IPS-18c (cell line): ENCODE measurements around the gene SAMD11.

ENCODE experiments used
- H3K4me3 ChIP-seq: 2 replicates; pipeline ENCODE4 v1.7.0; 2013; ENCODE audit warnings: low read depth, mild to moderate bottlenecking, low read length, moderate library complexity; ENCODE audit not compliant: insufficient read depth
- H3K9me3 ChIP-seq: one replicate; pipeline ENCODE4 v1.6.1; 2013; ENCODE audit warnings: mild to moderate bottlenecking, low read length, moderate library complexity; ENCODE audit not compliant: control insufficient read depth, insufficient read depth

Gene SAMD11

DNA sequence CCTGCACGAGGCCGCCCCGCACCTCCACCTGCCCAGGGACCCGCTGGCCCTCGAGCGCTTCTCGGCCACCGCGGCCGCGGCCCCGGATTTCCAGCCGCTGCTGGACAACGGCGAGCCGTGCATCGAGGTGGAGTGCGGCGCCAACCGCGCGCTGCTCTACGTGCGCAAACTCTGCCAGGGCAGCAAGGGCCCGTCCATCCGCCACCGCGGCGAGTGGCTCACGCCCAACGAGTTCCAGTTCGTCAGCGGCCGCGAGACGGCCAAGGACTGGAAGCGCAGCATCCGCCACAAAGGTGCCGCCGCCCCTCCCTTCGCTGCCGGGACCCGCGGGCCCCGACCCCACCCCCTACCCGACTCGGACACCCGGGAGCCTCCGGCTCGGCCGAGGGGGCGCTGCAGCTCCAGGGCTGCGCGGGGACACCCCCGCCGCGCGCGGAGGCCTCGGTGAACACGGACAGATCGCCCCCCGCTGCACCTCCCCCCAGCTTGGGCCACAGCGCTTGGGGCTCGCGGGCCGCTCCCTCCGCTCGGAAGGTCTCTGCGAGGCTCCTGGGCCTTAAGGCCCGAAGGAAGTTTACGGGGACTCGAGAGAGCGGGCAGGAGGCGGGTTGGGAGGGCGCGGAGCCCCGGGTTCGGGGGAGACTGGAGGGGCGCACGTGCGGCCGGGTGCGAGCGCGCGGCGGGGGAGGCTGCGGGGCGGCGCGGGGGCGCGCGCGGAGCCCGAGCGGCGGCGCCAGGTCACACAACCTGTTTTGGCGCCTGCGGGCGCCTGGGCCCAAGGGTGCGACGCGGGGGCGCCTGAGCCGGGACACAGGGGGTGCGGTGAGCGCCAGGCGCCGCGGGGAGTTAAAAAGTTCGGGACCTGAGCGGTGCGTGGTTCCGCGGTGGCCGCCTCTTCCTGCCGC, 1.2 kb downstream of the SAMD11 start:
- peak overlapping the region; percentile 46 for H3K4me3 ChIP-seq
- H3K9me3 ChIP-seq, result no peaks in the 10 kb centered on the region

DNA sequence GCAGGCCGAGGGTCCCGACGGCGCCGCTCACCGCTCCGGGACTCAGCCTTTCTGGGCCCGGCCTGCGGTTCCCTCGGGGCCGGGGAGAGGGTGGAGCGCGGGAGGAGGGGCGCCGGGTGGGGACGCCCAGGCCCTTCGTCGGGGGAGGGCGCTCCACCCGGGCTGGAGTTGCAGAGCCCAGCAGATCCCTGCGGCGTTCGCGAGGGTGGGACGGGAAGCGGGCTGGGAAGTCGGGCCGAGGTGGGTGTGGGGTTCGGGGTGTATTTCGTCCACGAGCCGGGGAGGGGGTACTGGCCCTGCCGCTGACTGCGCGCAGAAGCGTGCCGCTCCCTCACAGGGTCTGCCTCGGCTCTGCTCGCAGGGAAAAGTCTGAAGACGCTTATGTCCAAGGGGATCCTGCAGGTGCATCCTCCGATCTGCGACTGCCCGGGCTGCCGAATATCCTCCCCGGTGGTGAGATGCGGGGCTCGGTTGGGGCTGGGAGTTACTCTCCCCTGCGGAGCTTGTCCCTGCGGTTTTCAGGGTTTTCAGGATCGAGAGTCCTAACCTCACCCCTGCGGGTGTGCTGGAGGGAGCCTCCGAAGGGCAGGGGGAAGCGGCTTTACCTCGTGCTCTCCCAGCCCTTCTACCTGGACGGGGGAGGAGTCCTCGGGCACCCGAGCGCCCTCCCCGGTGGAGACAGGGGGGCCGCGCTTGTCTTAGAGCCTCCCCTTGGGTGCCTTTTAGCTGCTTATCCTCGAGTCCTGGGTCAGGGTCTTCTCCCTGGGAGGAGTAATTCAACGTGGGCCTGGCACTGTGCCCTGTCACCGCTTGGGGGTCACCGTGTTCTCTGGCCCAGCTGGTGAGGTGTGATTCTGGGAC, 2.1 kb downstream of the SAMD11 start:
- Histone ChIP-seq H3K9me3 (no peaks in the 10 kb centered on the region), H3K4me3 (peak overlapping the region; percentile 46; the same call in 1 of the 2 replicates)

DNA sequence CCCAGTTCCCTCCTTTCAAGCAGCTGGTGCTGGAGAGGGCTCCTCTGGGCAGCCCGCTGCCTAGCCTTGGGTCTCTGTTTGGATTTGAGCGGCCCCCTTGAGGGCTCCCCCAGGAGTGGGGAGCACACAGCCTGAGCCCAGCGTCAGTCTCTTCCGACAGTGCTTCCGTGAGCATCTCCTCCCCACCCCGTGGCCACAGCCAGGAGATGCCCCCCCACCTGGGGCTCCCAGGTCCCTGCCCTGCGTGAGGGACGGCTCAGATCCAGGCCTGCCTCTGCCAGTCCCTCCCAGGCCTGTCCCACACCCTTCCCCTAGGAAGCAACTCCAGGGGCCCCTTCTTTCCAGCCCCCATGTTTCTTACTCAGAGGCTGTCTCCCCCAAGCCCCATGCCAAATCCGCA, 3.5 kb downstream of the SAMD11 start:
- Histone ChIP-seq H3K4me3 (no peak overlapping the region), H3K9me3 (no peaks in the 10 kb centered on the region)

DNA sequence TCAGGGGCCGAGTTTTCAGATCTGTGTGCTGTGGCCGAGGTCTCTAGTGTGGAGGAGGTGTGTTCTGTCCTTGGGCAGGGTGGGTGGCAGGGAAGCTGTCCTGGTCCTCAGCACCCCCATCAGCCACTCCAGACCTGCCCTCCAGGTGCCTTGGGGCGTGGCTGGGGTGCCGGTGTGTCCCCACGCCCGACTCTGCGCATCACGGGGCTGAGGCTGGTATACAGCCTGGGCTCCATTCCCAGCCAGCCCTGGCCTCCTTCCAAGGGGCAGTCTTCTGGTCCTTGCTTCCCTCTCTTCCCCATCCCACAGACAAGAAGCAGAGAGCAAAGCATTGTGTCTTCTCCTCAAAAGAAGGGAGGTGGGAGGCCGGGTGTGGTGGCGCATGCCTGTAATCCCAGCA, 4.0 kb downstream of the SAMD11 start:
- no peak overlapping the region for H3K4me3 ChIP-seq
- no peaks in the 10 kb centered on the region for H3K9me3 ChIP-seq

GRCh38 chr1:928825-929661, 5.3 kb downstream of the SAMD11 start:
- no peak overlapping the region for H3K4me3 ChIP-seq
- no peaks in the 10 kb centered on the region for H3K9me3 ChIP-seq

- Histone ChIP-seq H3K4me3 (no peak overlapping the region), H3K9me3 (no peaks in the 10 kb centered on the region)
These were observed 6.2 kb downstream of the SAMD11 start for GRCh38 chr1:929712-930632.

DNA sequence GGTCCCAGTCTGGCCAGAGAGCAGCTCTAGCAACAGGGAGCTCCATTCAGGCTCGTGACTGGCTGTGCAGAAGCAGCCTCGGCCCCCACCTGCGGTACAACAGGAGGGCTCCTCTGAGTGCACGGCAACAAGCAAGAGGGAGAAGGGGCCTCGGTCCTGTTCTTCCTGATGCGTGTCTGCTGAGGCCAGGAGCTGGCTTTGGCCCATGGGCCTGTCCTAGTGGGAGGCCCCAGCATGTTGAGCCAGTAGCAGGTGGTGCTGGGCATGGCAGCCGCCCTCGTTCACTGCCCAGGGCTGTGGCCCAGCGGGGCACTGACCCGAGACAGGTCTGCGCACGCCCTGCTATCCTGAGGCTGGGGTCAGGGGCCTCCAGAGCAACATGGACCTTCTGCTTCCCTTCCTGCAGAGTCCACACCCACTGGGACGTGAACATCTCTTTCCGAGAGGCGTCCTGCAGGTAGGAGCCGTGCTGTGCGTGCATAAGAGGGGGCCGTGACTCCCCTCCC, 7.0 kb downstream of the SAMD11 start:
- H3K4me3 ChIP-seq, result no peak overlapping the region
- H3K9me3 ChIP-seq, result no peaks in the 10 kb centered on the region

GRCh38 chr1:931380-932172, 7.9 kb downstream of the SAMD11 start:
- Histone ChIP-seq H3K9me3 (no peaks in the 10 kb centered on the region), H3K4me3 (no peak overlapping the region)

- H3K9me3 ChIP-seq, result no peaks in the 10 kb centered on the region
These were observed 8.4 kb downstream of the SAMD11 start for GRCh38 chr1:932173-932510.

DNA sequence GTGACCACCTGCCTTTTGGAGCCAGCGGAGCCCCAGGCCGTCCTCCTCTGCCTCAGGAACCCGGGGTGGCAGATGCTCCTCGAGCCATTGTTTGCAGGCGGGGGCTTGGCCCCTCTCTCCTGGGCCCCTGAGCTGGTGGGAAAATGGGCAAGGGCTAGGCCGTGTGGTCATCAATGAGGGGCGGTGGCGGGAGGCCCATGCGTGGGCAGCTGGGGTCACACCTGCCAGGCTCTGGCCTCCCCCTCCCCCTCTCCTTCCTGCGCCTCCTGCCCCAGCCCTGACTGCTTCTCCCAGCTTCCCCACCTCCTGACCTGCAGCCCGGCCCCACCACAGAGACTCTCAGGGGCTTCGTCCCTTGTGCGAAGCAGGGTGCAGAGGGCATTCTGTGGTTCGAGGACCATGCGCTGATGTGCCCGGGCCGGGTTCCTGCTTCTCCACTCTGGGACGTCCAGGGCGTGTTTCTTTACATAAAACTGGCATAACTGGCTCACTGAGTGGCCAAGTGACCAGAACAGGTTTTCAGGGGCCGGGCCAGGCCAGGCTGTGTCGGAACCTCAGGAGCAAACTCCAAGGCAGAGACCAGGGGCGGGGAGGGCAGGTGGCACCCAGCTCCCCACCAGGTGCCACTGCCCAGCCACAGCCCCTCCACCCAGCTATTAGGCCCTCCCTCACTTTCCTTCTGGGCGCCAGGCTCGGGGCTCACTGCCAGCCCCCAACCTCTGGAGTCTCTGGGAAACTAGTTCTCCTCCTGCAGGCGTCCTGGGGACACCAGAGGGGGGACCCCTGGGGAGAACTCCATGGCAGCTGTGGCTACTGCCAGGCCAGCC, 9.3 kb downstream of the SAMD11 start:
- Histone ChIP-seq H3K4me3 (no peak overlapping the region), H3K9me3 (no peaks in the 10 kb centered on the region)

More at GRCh38 chr1:932173-932510, 8.4 kb downstream of the SAMD11 start:
- H3K4me3 ChIP-seq, result no peak overlapping the region

- Histone ChIP-seq H3K4me3 (no peak overlapping the region), H3K9me3 (no peaks in the 10 kb centered on the region)
These were observed 9.8 kb downstream of the SAMD11 start for GRCh38 chr1:933603-933940.

GRCh38 chr1:934991-935750, 11.4 kb downstream of the SAMD11 start:
- Histone ChIP-seq H3K9me3 (no peaks in the 10 kb centered on the region), H3K4me3 (peak overlapping the region; percentile 34)

GRCh38 chr1:935751-936231, 12.1 kb downstream of the SAMD11 start:
- H3K4me3 ChIP-seq, result peak overlapping the region; percentile 34; the same call in 1 of the 2 replicates
- H3K9me3 ChIP-seq, result no peaks in the 10 kb centered on the region
